ENCODE measurements around the gene RPAIN.

GRCh38 chr17:5416901-5417300 lies 3.1 kb upstream of the RPAIN start:
- TF ChIP-seq EZH2 (IDR thresholded peaks at IDR 0.05; ENCODE audit: insufficient read depth, poor library complexity, severe bottlenecking), result no peak
- no peak for TF ChIP-seq EZH2phosphoT487 (IDR thresholded peaks at IDR 0.05; ENCODE audit: insufficient read depth, low read depth)
